ENCODE measurements around the gene NTNG1.

The NTNG1 gene

GRCh38 chr1:107363154-107363553, 222.3 kb downstream of the NTNG1 start:
- TF ChIP-seq TAF1 (IDR thresholded peaks at IDR 0.05; ENCODE audit: borderline replicate concordance, insufficient read depth, low read length) (no peak), POLR2AphosphoS5 (IDR thresholded peaks at IDR 0.05; ENCODE audit: low read depth, low read length) (no peak)

GRCh38 chr1:107365527-107366240, 224.8 kb downstream of the NTNG1 start:
- TF ChIP-seq TAF1 (IDR thresholded peaks at IDR 0.05; ENCODE audit: borderline replicate concordance, insufficient read depth, low read length) (no peak), SIN3A (IDR thresholded peaks at IDR 0.05; ENCODE audit: borderline replicate concordance, insufficient read depth, low read length) (no peak), FOXP2 (optimal IDR thresholded peaks at IDR 0.05; ENCODE audit: borderline replicate concordance, extremely low read depth, extremely low read length, insufficient read depth) (no peak), POLR2AphosphoS5 (IDR thresholded peaks at IDR 0.05; ENCODE audit: low read depth, low read length) (no peak), REST (IDR thresholded peaks at IDR 0.05; ENCODE audit: insufficient read depth in 1 of 2, low read depth in 2 of 2, low read length in 2 of 2) (no peak)

- TF ChIP-seq POLR2AphosphoS5 (IDR thresholded peaks at IDR 0.05; ENCODE audit: low read depth, low read length) (no peak), REST (IDR thresholded peaks at IDR 0.05; ENCODE audit: insufficient read depth in 1 of 2, low read depth in 2 of 2, low read length in 2 of 2) (no peak), TAF1 (IDR thresholded peaks at IDR 0.05; ENCODE audit: borderline replicate concordance, insufficient read depth, low read length) (no peak), SIN3A (IDR thresholded peaks at IDR 0.05; ENCODE audit: borderline replicate concordance, insufficient read depth, low read length) (no peak), FOXP2 (optimal IDR thresholded peaks at IDR 0.05; ENCODE audit: borderline replicate concordance, extremely low read depth, extremely low read length, insufficient read depth) (no peak)
These were observed 237.6 kb downstream of the NTNG1 start for GRCh38 chr1:107378426-107378825.

- no peak for TF ChIP-seq POLR2AphosphoS5 (IDR thresholded peaks at IDR 0.05; ENCODE audit: low read depth, low read length)
- TF ChIP-seq SIN3A (IDR thresholded peaks at IDR 0.05; ENCODE audit: borderline replicate concordance, insufficient read depth, low read length): no peak
- no peak for TF ChIP-seq FOXP2 (optimal IDR thresholded peaks at IDR 0.05; ENCODE audit: borderline replicate concordance, extremely low read depth, extremely low read length, insufficient read depth)
- TF ChIP-seq REST (IDR thresholded peaks at IDR 0.05; ENCODE audit: insufficient read depth in 1 of 2, low read depth in 2 of 2, low read length in 2 of 2): no peak
These were observed 238.0 kb downstream of the NTNG1 start for GRCh38 chr1:107378866-107379265.

- TF ChIP-seq SIN3A (IDR thresholded peaks at IDR 0.05; ENCODE audit: borderline replicate concordance, insufficient read depth, low read length) (no peak), FOXP2 (optimal IDR thresholded peaks at IDR 0.05; ENCODE audit: borderline replicate concordance, extremely low read depth, extremely low read length, insufficient read depth) (no peak), TAF1 (IDR thresholded peaks at IDR 0.05; ENCODE audit: borderline replicate concordance, insufficient read depth, low read length) (no peak), REST (IDR thresholded peaks at IDR 0.05; ENCODE audit: insufficient read depth in 1 of 2, low read depth in 2 of 2, low read length in 2 of 2) (no peak), POLR2AphosphoS5 (IDR thresholded peaks at IDR 0.05; ENCODE audit: low read depth, low read length) (no peak)
These were observed 239.0 kb downstream of the NTNG1 start for GRCh38 chr1:107379826-107380225.
